Panc1 (cell line): ENCODE measurements around the gene FAR2. TPM values are rescaled to one million over a fixed set of nuclear protein-coding genes. Genes with fewer than 3 reads are reported as not detected.
"Not testable (repeated sequence)": the region's sequence is repeated elsewhere in the genome, so short reads cannot be mapped to it uniquely, and the experiment has no call there.

ENCODE experiments used
- ATAC-seq: fragments of 200-7000 bp; cut with Tn5 transposase; 2 replicates; pipeline ENCODE4 v1.9.1; 2020; ENCODE audit warnings: mild to moderate bottlenecking, moderate library complexity
- BruUV-seq: library from RNA; stranded (reverse); fragments of 400-500 nt; replicated peaks from 2 replicates; lab custom pipeline; 2021; lab: Mats Ljungman, UMichigan
- CTCF ChIA-PET: fragments of 300-600 bp; sonication (Branson Sonifier 250); formaldehyde crosslinking; loops from one replicate; lab custom pipeline; 2022; ENCODE audit warnings: antibody characterized with exemption; lab: Charles Lee
- POLR2A ChIA-PET: fragments of 300-600 bp; sonication (Branson Sonifier 250); formaldehyde crosslinking; loops from one replicate; lab custom pipeline; 2022; ENCODE audit warnings: antibody characterized with exemption; lab: Charles Lee
- DNase-seq: peaks from one replicate; pipeline ENCODE4 v3.0.0-alpha.2; 2010; ENCODE audit warnings: low read depth, low spot score
- H3K27ac ChIP-seq: 2 replicates; pipeline ENCODE4 v1.5.1; 2011; ENCODE audit warnings: mild to moderate bottlenecking, low read length, inconsistent platforms
- H3K27me3 ChIP-seq: fragments of 200-500 bp; sonication (Bioruptor generic); 2 replicates; pipeline ENCODE4 v1.6.0; 2014; ENCODE audit warnings: low read length, inconsistent platforms; ENCODE audit not compliant: control insufficient read depth, insufficient read depth
- H3K36me3 ChIP-seq: fragments of 200-500 bp; sonication (Bioruptor generic); 2 replicates; pipeline ENCODE4 v1.5.1; 2014; ENCODE audit warnings: inconsistent platforms, mild to moderate bottlenecking, low read length, moderate library complexity; ENCODE audit not compliant: control insufficient read depth, insufficient read depth
- H3K4me1 ChIP-seq: 2 replicates; pipeline ENCODE4 v1.5.1; 2011; ENCODE audit warnings: inconsistent platforms, mild to moderate bottlenecking, low read length, moderate library complexity; ENCODE audit not compliant: control insufficient read depth, insufficient read depth
- H3K4me3 ChIP-seq, 2 experiments: 2 replicates each; pipeline ENCODE4 v1.5.1; 2011 to 2012; ENCODE audit warnings: low read depth in 2 of 2, low read length in 2 of 2, mild to moderate bottlenecking in 2 of 2, inconsistent platforms in 1 of 2, moderate library complexity in 1 of 2
- H3K9me3 ChIP-seq: fragments of 200-500 bp; sonication (Bioruptor generic); 2 replicates; pipeline ENCODE4 v1.5.1; 2014; ENCODE audit warnings: low read depth, mild to moderate bottlenecking, inconsistent platforms, low read length, moderate library complexity; ENCODE audit not compliant: control insufficient read depth, insufficient read depth
- CTCF ChIP-seq: fragments of 450-650 bp; IDR thresholded peaks from 2 replicates; pipeline ENCODE4 v1.5.1; 2017; ENCODE audit warnings: mild to moderate bottlenecking
- REST ChIP-seq, 2 experiments: IDR thresholded peaks; 2 replicates each; pipeline ENCODE4 v1.6.1; 2011 to 2012; ENCODE audit warnings: low read depth in 2 of 2, control low read depth in 1 of 2, low read length in 1 of 2, mild to moderate bottlenecking in 1 of 2, moderate library complexity in 1 of 2; ENCODE audit not compliant: insufficient read depth in 1 of 2
- TCF7L2 ChIP-seq: IDR thresholded peaks from 2 replicates; pipeline ENCODE4 v1.6.1; 2011; ENCODE audit warnings: mild to moderate bottlenecking, low read depth, low read length, inconsistent platforms
- in situ Hi-C: cut with HindIII; loops from 2 replicates; pipeline ENCODE4 v1.10.0; 2016; ENCODE audit warnings: low sequenced_read_pairs, low pct_unique_long_range_greater_than_20kb
- intact Hi-C: fragments of 100-400 bp; cut with micrococcal nuclease; formaldehyde crosslinking; loops from one replicate; pipeline ENCODE4 v1.10.0; 2022; ENCODE audit not compliant: unreplicated experiment
- total RNA-seq: library from RNA; stranded (reverse); gene quantifications from one replicate; pipeline ENCODE4 v1.2.1, GENCODE V29; 2021; ENCODE audit not compliant: unreplicated experiment

FAR2 gene
- total RNA-seq, 1 experiment from 2014 or later: 6.2 TPM

- H3K27me3 ChIP-seq, DNase-seq, H3K4me3 ChIP-seq, POLR2A ChIA-PET, H3K27ac ChIP-seq, H3K4me1 ChIP-seq, BruUV-seq, CTCF ChIA-PET, ATAC-seq, H3K36me3 ChIP-seq, H3K9me3 ChIP-seq, intact Hi-C loops, in situ Hi-C loops: not testable (repeated sequence)
Observed at GRCh38 chr12:29138256-29138655, 10.8 kb upstream of the FAR2 start.

GRCh38 chr12:29138855-29139254 lies 10.2 kb upstream of the FAR2 start:
- intact Hi-C loops, H3K9me3 ChIP-seq, ATAC-seq, H3K36me3 ChIP-seq, H3K4me3 ChIP-seq, H3K4me1 ChIP-seq, BruUV-seq, H3K27me3 ChIP-seq, POLR2A ChIA-PET, DNase-seq, H3K27ac ChIP-seq, CTCF ChIA-PET, in situ Hi-C loops: not testable (repeated sequence)

GRCh38 chr12:29145372-29146170 lies 3.5 kb upstream of the FAR2 start:
- no peak for DNase-seq
- ChIA-PET CTCF (interaction anchor here (0.6 kb wide), 1 partner anchor 70 kb away, joined by 3 read pairs; no protein-coding TSS in a partner anchor), POLR2A (no interaction called here)
- no peak for ATAC-seq
- Histone ChIP-seq H3K27ac (no peak overlapping the region), H3K9me3 (no peaks in the 10 kb centered on the region), H3K36me3 (no peaks in the 10 kb centered on the region), H3K27me3 (peaks cover 8% of the 10 kb centered on the region; the same call in 1 of the 2 replicates), H3K4me3 (no peak overlapping the region), H3K4me1 (peaks cover 3% of the 10 kb centered on the region; the same call in 1 of the 2 replicates)
- no TSS peak for BruUV-seq
- intact Hi-C loops (no loop called here), in situ Hi-C loops (no loop called here)
- no peak for TF ChIP-seq REST (IDR thresholded peaks at IDR 0.05; ENCODE audit: insufficient read depth in 1 of 2, low read depth in 2 of 2, low read length in 1 of 2)
- TF ChIP-seq TCF7L2: no peak
- TF ChIP-seq CTCF: no peak
